ENCODE data around the gene OSBPL10. TPM values are rescaled to one million over a fixed set of nuclear protein-coding genes. Genes with fewer than 3 reads are reported as not detected.

OSBPL10 gene
- total and polyA plus RNA-seq, 2 experiments from 2014 or later: 2.4 to 8.1 TPM

DNA sequence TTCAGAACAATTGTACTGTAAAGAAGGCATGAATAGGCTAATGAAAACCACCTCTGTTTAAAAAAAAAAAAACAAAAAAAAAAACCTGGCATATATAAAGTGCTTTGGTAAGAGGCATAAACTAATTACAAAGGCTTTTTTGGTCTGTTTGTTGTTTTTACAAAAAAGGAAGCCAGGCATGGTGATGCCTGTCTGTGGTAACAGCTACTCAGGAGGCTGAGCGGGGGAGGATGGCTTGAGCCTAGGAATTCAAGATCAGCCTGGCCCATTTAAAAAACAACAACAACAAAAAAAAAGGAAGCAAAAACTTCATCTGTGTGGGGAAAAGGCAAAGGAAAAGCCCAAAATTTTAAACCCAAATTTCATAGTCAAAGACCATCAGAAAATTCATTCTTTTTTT lies 47.0 kb downstream of the OSBPL10 start:
- H2AFZ ChIP-seq: no peak overlapping the region
- no peaks in the 10 kb centered on the region for H3F3A ChIP-seq (ENCODE audit: insufficient read depth)
- H3K79me2 ChIP-seq (ENCODE audit: insufficient read depth): no peaks in the 10 kb centered on the region
- WGBS, 2 experiments (ENCODE audit: low coverage in 1 of 2, low lambda C conversion rate in 2 of 2, missing lambda C conversion rate in 2 of 2): 88 to 96% methylated on average over 1 of the region's 1 CpG
- no peak overlapping the region for H3K9ac ChIP-seq
- H3K36me3 ChIP-seq (ENCODE audit: low read depth): no peaks in the 10 kb centered on the region
- no peaks in the 10 kb centered on the region for H3K4me1 ChIP-seq (ENCODE audit: insufficient read depth)
- DNase-seq: no peak
- no peaks in the 10 kb centered on the region for H4K20me1 ChIP-seq (ENCODE audit: insufficient read depth)
- in situ Hi-C loops (cut with MboI): no loop called here
- H3K9me2 ChIP-seq (ENCODE audit: insufficient read depth): no peaks in the 10 kb centered on the region
- H3K9me3 ChIP-seq (ENCODE audit: low read depth): no peaks in the 10 kb centered on the region
- no peak for TF ChIP-seq EZH2phosphoT487 (IDR thresholded peaks at IDR 0.05; ENCODE audit: insufficient read depth, low read depth)
- TF ChIP-seq EZH2 (IDR thresholded peaks at IDR 0.05; ENCODE audit: insufficient read depth, poor library complexity, severe bottlenecking): no peak
- no peak overlapping the region for H3K4me3 ChIP-seq
- H3K4me2 ChIP-seq (ENCODE audit: unreplicated experiment): no peak overlapping the region
- no peaks in the 10 kb centered on the region for H3K27me3 ChIP-seq (replicated peaks; ENCODE audit: insufficient read depth)
- no peak overlapping the region for H3K27ac ChIP-seq

- no peak overlapping the region for H3K4me3 ChIP-seq
- H3K27ac ChIP-seq: no peak overlapping the region
- no peaks in the 10 kb centered on the region for H4K20me1 ChIP-seq (ENCODE audit: insufficient read depth)
- no peak for DNase-seq
- 96 to 97% methylated on average over 3 of the region's 3 CpGs for WGBS, 2 experiments (ENCODE audit: low coverage in 1 of 2, low lambda C conversion rate in 2 of 2, missing lambda C conversion rate in 2 of 2)
- H3K9me3 ChIP-seq (ENCODE audit: low read depth): no peaks in the 10 kb centered on the region
- in situ Hi-C loops (cut with MboI): no loop called here
- H3K4me1 ChIP-seq (ENCODE audit: insufficient read depth): no peaks in the 10 kb centered on the region
- H3F3A ChIP-seq (ENCODE audit: insufficient read depth): no peaks in the 10 kb centered on the region
- H3K4me2 ChIP-seq (ENCODE audit: unreplicated experiment): no peak overlapping the region
- H2AFZ ChIP-seq: no peak overlapping the region
- H3K79me2 ChIP-seq (ENCODE audit: insufficient read depth): no peaks in the 10 kb centered on the region
- no peaks in the 10 kb centered on the region for H3K36me3 ChIP-seq (ENCODE audit: low read depth)
- no peak for TF ChIP-seq EZH2phosphoT487 (IDR thresholded peaks at IDR 0.05; ENCODE audit: insufficient read depth, low read depth)
- TF ChIP-seq EZH2 (IDR thresholded peaks at IDR 0.05; ENCODE audit: insufficient read depth, poor library complexity, severe bottlenecking): no peak
- no peaks in the 10 kb centered on the region for H3K9me2 ChIP-seq (ENCODE audit: insufficient read depth)
- H3K9ac ChIP-seq: no peak overlapping the region
- H3K27me3 ChIP-seq (replicated peaks; ENCODE audit: insufficient read depth): no peaks in the 10 kb centered on the region
These were observed 48.1 kb downstream of the OSBPL10 start for GRCh38 chr3:31932990-31933389.

DNA sequence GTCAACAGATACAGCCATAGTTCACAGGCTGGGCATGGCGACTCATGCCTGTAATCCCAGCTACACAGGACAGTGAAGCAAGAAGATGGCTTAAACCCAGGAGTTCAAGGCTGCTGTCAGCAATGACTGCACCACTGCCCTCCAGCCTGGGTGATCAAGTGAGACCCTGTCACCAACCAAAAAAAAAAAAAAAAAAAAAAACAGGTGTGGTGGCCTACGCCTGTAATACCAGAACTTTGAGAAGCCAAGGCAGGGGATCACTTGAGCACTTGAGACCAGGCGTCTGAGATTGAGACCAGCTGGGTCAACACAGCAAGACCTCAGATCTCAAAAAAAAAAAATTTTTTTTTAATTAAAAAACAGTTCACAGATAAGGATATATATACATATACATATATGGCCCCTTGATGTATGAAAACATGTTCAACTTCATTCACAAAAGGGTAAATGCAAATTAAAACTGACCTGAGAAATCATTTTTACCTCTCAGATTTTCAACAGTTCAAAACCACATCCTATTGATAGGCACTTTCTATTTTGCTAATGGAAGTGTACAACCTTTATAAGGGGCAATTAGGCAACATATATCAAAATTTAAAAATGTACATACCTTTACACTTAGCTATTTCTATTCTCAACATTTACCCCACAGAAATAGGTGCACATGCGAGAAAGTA lies 51.1 kb downstream of the OSBPL10 start:
- no peak overlapping the region for H2AFZ ChIP-seq
- no peaks in the 10 kb centered on the region for H3K79me2 ChIP-seq (ENCODE audit: insufficient read depth)
- no peaks in the 10 kb centered on the region for H3K9me2 ChIP-seq (ENCODE audit: insufficient read depth)
- no peaks in the 10 kb centered on the region for H4K20me1 ChIP-seq (ENCODE audit: insufficient read depth)
- H3K27ac ChIP-seq: no peak overlapping the region
- no peak overlapping the region for H3K4me3 ChIP-seq
- H3K4me1 ChIP-seq (ENCODE audit: insufficient read depth): no peaks in the 10 kb centered on the region
- TF ChIP-seq EZH2phosphoT487 (IDR thresholded peaks at IDR 0.05; ENCODE audit: insufficient read depth, low read depth): no peak
- TF ChIP-seq EZH2 (IDR thresholded peaks at IDR 0.05; ENCODE audit: insufficient read depth, poor library complexity, severe bottlenecking): no peak
- no peaks in the 10 kb centered on the region for H3K27me3 ChIP-seq (replicated peaks; ENCODE audit: insufficient read depth)
- no peak for DNase-seq
- no peaks in the 10 kb centered on the region for H3K36me3 ChIP-seq (ENCODE audit: low read depth)
- H3K9ac ChIP-seq: no peak overlapping the region
- no peaks in the 10 kb centered on the region for H3F3A ChIP-seq (ENCODE audit: insufficient read depth)
- no peak overlapping the region for H3K4me2 ChIP-seq (ENCODE audit: unreplicated experiment)
- 91 to 95% methylated on average over 4 of the region's 4 CpGs for WGBS, 2 experiments (ENCODE audit: low coverage in 1 of 2, low lambda C conversion rate in 2 of 2, missing lambda C conversion rate in 2 of 2)
- H3K9me3 ChIP-seq (ENCODE audit: low read depth): no peaks in the 10 kb centered on the region
- in situ Hi-C loops (cut with MboI): no loop called here

DNA sequence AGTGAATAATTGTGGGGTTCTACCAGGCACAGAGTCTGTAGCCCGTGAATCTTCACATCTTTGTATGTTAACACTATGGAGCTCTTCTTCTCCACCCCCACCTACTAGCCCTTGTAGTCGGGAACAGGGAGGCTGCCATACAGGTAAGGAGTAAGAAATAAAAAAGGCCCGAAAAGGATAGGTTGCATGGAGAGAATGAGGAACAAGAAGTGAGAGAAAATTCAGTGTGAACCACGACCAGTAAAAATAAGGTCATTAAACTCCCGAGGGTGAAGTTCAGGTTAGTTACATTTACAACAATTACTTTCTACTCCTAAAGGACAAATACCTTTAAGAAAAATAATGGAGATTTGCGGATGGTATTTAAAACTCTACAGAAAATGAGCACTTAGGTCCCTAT lies 53.3 kb downstream of the OSBPL10 start:
- Histone ChIP-seq H2AFZ (no peak overlapping the region), H3K4me3 (no peak overlapping the region), H3K9ac (no peak overlapping the region), H3K9me3 (ENCODE audit: low read depth) (no peaks in the 10 kb centered on the region), H3K4me2 (ENCODE audit: unreplicated experiment) (no peak overlapping the region), H3K36me3 (ENCODE audit: low read depth) (no peaks in the 10 kb centered on the region), H4K20me1 (ENCODE audit: insufficient read depth) (no peaks in the 10 kb centered on the region), H3K27me3 (replicated peaks; ENCODE audit: insufficient read depth) (no peaks in the 10 kb centered on the region), H3K4me1 (ENCODE audit: insufficient read depth) (no peaks in the 10 kb centered on the region), H3K27ac (no peak overlapping the region), H3K9me2 (ENCODE audit: insufficient read depth) (no peaks in the 10 kb centered on the region), H3K79me2 (ENCODE audit: insufficient read depth) (no peaks in the 10 kb centered on the region), H3F3A (ENCODE audit: insufficient read depth) (no peaks in the 10 kb centered on the region)
- whole genome bisulfite sequencing, 2 experiments (ENCODE audit: low coverage in 1 of 2, low lambda C conversion rate in 2 of 2, missing lambda C conversion rate in 2 of 2): 74 to 84% methylated on average over 6 of the region's 6 CpGs
- TF ChIP-seq EZH2phosphoT487 (IDR thresholded peaks at IDR 0.05; ENCODE audit: insufficient read depth, low read depth) (no peak), EZH2 (IDR thresholded peaks at IDR 0.05; ENCODE audit: insufficient read depth, poor library complexity, severe bottlenecking) (no peak)
- in situ Hi-C loops (cut with MboI): no loop called here
- no peak for DNase-seq

Data from GM23248 (cell line).